HG03575 (cell line): ENCODE measurements around the gene FARS2.
"Not testable (repeated sequence)": the region's sequence is repeated elsewhere in the genome, so short reads cannot be mapped to it uniquely, and the experiment has no call there.

Source experiments
- ATAC-seq: cut with Tn5 transposase; IDR thresholded peaks from one replicate; pipeline ENCODE4 v1.9.1; 2021; ENCODE audit not compliant: unreplicated experiment, insufficient number of reproducible peaks, low FRiP score; ENCODE audit errors: extremely low read depth

FARS2 gene

GRCh38 chr6:5624256-5624655 lies 362.9 kb downstream of the FARS2 start:
- ATAC-seq = no peak

DNA sequence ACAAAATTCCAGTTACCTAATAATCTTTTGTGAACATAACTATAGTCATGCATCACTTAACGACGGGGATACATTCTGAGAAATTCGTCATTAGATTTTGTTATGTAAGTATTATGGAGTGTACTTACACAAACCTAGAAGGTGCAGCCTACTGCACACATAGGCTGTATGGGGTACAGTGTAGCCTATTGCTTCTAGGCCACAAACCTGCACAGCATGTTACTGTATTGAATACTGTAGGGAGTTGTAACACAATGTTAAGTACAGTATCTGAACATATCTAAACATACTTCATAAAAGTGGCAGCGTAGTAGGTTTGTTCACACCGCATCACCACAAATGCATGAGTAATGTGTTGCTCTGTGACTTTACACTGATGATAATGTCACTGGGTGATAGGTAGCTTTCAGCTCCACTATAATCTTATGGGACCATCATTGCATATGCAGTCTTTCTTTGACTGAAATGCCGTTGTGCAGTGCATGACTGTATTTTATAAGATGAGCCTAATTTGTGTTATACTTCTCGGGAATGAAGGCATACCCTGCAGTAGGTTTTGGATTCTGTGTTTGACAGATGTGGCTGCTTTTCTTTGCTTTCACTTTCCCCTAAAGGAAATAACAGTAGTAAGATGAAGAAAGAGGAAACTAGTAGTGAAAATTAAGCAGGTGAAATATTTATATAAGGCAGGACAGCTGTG lies 365.6 kb downstream of the FARS2 start:
- ATAC-seq = no peak

- no peak for ATAC-seq
These were observed 369.3 kb downstream of the FARS2 start for GRCh38 chr6:5630636-5631035.

DNA sequence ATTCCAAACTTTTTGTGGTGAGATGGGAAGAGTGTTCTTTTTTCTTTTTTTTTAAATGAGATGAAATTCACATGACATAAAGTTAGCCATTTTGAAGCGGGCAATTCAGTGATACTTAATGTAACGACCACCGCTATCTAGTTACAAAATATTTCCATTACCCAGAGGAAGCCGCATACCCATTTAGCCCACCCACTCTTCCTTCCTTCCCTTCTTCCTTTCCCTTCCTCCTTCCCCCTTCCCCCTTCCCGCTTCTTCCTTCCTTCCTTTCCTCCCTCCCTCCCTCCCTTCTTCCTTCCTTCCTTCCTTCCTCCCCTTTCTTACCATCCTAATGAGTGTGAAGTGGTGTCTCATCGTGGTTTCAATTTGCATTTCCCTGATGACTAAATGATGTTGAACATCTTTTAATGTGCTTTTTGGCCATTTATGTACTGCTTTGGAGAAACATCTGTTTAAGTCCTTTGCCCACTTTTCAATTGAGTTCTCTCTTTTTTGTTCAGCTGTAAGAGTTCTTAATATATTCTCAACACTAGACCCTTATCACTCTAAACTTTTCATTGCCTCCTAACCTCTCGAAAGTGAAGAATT lies 371.1 kb downstream of the FARS2 start:
- no peak for ATAC-seq

GRCh38 chr6:5634525-5634924 lies 373.2 kb downstream of the FARS2 start:
- no peak for ATAC-seq

- no peak for ATAC-seq
These were observed 375.1 kb downstream of the FARS2 start for GRCh38 chr6:5636210-5637030.

- ATAC-seq = no peak
These were observed 376.4 kb downstream of the FARS2 start for GRCh38 chr6:5637714-5638113.

DNA sequence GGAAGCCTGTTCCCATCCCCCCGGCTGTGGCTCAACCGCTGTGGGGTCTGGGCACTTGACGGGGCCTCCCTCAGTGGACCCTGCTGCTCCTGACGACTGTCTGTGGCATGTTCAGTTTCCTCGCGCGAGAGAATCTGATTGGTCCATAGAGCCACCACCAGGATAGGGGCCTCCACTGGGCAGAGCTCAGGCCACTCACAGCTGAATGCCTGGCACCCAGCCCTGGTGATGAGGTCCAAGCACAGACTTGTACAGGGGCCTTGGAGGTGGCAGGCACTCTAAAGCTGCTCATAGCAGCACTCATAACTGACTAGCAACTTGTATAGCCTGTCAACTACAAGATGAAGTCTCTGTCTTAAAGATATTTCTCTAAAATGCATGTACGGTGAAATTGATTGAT lies 377.4 kb downstream of the FARS2 start:
- ATAC-seq = no peak

DNA sequence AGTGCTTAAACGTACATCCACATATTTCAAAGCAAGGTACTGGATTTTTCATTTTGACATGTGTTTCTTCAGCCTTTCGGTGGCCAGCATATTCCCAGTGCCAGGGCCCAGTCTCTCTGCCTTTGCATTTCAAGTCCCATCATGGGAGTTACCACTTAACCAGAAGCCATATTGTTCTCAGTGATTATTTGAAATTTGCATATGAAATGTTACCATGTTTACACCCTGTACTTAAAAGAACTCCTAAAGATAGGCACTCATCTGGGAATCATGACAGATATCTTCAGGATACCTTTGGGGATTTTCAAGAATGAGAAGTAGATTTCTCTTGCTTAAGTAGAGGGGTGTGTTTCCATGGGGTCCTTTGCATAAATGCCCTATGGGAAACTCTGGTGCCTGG lies 377.9 kb downstream of the FARS2 start:
- no peak for ATAC-seq

DNA sequence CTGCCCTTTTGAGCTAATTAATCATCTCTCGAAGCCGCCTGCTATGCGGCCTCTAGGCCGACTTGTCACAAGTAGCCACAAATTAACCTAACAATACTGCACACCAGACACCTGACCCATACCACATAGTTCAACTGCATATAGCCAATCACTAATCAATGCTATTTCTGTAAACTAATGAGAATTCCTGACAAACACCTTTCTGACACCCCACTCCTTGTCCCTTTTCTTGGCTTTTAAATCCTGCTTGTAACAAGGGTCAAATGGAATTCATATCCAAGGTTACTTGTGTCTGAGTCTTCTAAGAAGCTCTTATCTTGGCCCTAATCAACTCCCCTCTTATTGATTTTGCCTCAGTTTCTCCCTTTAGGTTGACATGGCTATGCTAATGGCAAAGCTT lies 379.3 kb downstream of the FARS2 start:
- no peak for ATAC-seq

- ATAC-seq = no peak
These were observed 383.3 kb downstream of the FARS2 start for GRCh38 chr6:5644523-5645185.

DNA sequence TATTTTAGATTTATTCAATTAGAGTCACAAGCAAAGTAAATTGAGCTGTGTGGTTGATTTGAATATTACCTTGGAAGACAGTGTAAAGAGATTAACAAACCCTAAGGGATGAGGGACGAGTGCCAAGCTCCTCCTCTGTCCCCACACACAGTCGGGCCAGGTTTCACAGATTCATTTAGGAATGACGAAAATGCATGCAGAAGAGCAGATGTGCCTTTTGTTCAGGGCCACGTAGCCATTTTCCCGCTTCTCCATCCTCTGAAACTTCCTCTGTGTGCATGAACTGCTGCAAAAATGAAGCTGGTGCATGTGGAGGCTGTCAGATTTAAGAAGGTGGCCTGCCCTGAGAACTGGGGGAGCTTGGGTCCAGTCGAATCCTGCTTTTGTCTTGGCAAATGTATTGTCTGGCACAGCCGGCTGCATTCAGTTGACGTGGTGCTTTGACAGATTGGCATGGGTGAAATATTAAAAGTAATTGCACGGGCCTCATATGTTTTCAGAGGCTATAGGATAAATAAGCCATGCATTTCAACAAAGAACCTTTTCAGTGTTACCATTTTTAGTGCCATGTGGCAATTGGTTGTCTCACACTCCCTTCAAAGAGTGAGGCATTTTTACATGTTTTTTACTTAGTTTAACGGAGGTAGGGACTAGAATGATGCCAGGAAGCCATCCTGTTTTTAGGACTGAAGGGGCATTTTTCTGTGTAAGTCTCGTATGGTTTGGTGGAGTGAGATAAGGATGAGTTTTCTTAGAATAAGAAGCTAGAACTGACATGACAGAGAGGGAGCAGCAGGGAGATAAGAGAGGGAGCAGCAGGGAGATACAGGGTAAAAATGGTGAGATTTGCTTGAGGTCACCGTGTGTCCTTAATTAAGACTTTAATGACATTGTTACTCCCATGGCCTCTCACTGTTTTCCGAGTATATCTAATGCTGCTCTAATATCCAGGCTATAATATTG lies 384.3 kb downstream of the FARS2 start:
- no peak for ATAC-seq

DNA sequence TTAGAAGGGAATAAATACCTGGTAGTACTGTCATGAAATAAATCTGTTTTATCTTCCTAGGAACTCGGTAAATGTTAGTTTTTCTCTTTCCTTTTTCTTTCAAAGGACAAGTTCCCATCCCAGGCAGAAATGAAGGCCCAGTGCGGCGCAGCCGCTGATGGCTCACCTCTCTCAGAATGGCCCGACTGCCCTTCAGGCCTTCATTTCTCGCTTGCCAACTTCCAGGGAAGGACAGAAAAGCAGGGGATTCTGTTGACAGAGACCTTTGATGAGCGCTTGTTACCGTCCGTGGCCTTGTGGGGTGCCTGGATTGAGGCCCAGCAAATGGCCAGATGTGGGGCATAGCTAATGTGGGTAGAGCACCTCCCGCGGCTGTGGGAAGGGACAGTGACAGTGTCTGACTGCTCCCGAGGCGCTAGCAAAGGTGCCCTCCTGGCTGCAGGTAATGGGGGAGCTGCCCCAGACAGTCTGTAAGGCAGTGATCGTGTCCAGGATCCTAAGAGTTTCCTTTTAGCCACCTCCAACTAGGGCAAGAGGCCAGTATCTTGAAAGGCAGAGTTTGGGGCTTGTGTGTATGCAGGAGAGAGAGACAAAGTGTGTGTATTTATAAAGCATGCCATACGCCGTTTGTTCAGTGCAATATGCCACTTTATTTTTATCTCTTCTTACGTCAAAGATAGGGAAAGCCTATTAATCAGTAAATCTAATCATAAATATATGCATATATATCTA lies 391.3 kb downstream of the FARS2 start:
- ATAC-seq = no peak

DNA sequence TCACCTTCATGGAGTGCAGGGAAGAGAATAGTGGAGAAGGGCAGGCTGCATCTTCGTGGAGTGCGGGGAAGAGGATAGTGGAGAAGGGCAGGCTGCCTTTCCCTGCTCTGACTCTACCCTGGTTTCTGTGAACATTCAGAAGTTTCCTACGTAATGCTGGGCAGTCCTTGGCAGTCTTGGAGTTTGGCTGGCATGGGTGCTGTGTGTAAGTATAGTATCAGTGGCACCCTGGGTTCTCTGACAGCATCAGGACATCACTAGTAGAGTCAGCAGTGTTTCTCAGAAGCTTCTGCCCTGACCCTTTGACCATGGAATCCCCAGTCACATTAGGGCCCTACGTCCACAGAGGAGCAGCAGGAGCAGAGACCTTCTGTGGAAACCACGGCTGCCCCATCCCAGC lies 392.5 kb downstream of the FARS2 start:
- ATAC-seq = no peak

DNA sequence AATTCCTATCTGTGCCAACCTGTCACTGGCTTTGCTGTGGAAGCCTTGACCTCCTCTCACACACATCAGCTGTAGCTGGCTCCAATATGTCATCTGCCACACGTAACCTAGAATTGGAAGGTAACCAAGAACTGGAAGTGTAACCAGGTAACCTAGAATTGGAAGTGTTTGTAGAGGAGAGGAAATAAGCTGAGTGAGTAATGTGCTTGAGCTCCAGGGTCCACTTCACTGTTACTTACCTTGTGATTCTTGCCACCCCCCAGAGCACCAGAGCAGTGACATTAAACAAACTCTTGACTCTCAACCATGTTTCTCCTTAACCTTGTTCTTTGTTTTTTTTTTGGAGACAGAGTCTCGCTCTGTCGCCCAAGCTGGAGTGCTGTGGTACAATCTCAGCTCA lies 394.9 kb downstream of the FARS2 start:
- ATAC-seq = no peak

DNA sequence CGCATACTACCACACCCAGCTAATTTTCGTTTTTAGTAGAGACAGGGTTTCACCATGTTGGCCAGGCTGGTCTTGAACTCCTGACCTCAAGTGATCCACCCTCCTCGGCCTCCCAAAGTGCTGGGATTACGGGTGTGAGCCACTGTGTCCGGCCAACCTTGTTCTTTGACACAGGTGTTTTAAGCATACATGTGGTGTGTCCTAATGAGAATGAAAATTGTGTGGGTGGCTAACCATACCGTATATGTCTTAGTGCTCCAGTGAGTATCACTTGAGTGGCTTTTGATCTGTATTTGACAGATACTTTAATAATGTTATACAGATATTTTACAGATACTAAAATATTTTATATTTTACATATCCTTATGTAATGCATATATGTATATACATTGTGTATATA lies 395.4 kb downstream of the FARS2 start:
- not testable (repeated sequence) for ATAC-seq

DNA sequence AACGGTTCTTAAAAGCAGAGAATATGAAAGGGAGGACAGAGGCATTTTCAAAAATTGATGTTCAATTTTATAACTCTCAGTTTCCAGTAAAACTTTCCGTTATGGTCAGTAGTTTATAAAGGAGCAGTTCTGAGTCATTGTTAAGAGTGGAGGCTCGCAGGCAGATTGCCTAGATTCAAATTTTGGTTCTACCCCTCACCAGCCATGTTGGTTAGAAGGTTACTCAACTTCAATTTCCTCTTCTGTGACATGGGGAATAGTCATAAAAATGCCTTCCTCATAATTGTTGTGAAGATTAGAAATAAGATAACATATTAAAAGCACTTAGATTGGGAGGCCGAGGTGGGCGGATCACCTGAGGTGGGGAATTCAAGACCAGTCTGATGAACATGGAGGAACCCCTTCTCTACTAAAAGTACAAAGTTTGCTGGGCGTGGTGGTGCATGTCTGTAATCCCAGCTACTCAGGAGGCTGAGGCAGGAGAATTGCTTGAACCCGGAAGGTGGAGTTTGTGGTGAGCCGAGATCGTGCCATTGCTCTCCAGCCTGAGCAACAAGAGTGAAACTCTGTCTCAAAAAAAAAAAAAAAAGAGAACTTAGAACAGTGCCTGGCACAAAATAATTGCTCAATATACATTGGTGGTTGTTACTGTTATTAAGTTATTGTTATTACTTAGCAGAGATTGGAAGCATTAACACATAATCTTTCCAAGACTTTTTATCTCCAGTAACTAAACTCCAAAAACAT lies 396.5 kb downstream of the FARS2 start:
- no peak for ATAC-seq
